ENCODE measurements around the gene TTLL12. TPM values are rescaled to one million over a fixed set of nuclear protein-coding genes. Genes with fewer than 3 reads are reported as not detected.

TTLL12 gene
- total RNA-seq, 4 donors from 2014 or later, result 65.9 to 85.5 (median 72.8) TPM

DNA sequence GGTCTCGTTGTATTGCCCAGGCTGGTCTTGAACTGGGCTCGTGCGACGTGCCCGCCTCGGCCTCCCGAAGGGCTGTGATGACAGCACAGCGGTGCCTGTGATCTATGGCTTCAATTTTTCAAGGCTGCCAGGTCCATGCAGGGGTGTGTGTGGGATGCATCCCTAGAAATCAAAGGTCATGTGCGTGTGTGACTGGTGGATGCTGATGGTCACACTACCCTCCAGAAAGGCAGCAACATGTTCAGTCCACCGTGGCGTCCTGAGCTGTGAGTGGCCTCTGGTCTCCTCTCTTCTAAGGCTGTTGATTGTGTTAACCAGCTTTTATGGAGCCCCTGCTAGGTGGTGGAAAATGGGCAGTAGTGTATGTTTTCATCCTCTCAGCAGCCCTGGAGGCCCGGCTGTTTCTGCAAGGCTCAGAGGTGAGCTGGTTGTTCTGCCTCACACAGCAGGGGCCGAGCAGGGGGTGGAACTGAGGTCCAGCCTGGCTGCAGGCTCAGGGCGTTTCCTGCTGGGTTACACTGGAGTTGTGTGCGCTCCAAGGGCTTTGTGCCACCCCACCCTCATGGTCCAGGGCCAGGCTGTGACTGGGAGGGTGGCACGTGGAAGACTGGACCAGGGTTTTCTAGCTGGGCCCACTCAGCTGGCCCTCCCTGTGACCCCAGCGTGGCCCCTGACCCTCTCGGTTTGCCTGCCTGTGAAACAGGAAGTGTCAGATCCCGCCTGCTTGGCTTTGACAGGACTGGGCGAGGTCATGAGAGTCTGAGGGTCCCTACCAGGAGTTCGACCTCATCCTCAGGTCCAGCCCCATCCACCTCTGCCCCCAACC lies 68.7 kb downstream of the TTLL12 start:
- intact Hi-C loops (cut with DNase I; ENCODE audit: low total_unique reads), result no loop called here
- DNase-seq (ENCODE audit: low spot score in 2 of 2), result no peak
- TF ChIP-seq POLR2A (IDR thresholded peaks at IDR 0.05), result no peak
- TF ChIP-seq, protein P1, sequence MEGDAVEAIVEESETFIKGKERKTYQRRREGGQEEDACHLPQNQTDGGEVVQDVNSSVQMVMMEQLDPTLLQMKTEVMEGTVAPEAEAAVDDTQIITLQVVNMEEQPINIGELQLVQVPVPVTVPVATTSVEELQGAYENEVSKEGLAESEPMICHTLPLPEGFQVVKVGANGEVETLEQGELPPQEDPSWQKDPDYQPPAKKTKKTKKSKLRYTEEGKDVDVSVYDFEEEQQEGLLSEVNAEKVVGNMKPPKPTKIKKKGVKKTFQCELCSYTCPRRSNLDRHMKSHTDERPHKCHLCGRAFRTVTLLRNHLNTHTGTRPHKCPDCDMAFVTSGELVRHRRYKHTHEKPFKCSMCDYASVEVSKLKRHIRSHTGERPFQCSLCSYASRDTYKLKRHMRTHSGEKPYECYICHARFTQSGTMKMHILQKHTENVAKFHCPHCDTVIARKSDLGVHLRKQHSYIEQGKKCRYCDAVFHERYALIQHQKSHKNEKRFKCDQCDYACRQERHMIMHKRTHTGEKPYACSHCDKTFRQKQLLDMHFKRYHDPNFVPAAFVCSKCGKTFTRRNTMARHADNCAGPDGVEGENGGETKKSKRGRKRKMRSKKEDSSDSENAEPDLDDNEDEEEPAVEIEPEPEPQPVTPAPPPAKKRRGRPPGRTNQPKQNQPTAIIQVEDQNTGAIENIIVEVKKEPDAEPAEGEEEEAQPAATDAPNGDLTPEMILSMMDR (IDR thresholded peaks at IDR 0.05), result no peak
- 74 to 76% methylated on average over 21 of the region's 21 CpGs for WGBS, 2 donors
- H3K4me3 ChIP-seq (ENCODE audit: low read depth, poor library complexity, severe bottlenecking), result no peak overlapping the region

DNA sequence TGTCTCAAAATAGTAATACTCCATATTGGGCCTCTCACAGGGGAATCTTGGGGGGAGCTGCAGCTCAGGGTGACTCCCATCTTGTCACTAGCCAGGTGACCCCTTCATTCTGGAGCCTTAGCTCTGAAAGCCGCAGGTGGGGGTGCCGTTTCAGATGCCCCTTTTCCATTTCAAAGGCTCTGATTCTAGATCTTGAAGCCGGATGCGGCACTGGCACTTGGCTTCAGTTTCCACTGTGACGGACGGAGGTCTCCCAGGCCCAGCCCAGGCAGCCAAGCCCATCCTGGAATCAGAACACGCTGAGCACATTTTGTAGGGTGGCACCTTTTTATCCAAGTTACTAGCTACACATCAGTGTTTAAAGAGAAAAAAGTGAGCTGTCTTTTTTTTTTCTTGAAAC lies 70.0 kb downstream of the TTLL12 start:
- no peak for DNase-seq (ENCODE audit: low spot score in 2 of 2)
- WGBS, 2 donors, result 90 to 91% methylated on average over 7 of the region's 7 CpGs
- TF ChIP-seq POLR2A (IDR thresholded peaks at IDR 0.05), result no peak
- TF ChIP-seq, protein P1 (IDR thresholded peaks at IDR 0.05), result no peak
- no peak overlapping the region for H3K4me3 ChIP-seq (ENCODE audit: low read depth, poor library complexity, severe bottlenecking)
- intact Hi-C loops (cut with DNase I; ENCODE audit: low total_unique reads), result no loop called here

Other genes starting within 250 kb of the TTLL12 start
- gene PACSIN2, start 172.0 kb downstream of the TTLL12 start, total RNA-seq, result 10 to 100 TPM; 46.3 to 88.8 (median 58.2) TPM
- gene TTLL1, start 97.7 kb downstream of the TTLL12 start, total RNA-seq, result 1 to 10 TPM; 1.9 to 7.9 (median 5.4) TPM
- gene BIK, start 76.4 kb downstream of the TTLL12 start, total RNA-seq, result 10 to 100 TPM in 1 of 4 donors, 1 to 10 TPM in 3; 2.6 to 12.6 (median 9.5) TPM
- 10 to 100 TPM; 21.5 to 28.1 (median 25.5) TPM for gene MCAT, start 43.7 kb downstream of the TTLL12 start, total RNA-seq
- 100 to 1,000 TPM; 695 to 923 (median 775) TPM for gene TSPO, start 35.6 kb downstream of the TTLL12 start, total RNA-seq
- gene SCUBE1, start 156.2 kb upstream of the TTLL12 start, total RNA-seq, result 1 to 10 TPM in 1 of 4 donors, under 1 TPM in 3; 0.20 to 1.1 (median 0.28) TPM
- gene MPPED1, start 224.9 kb upstream of the TTLL12 start, total RNA-seq, result 1 to 10 TPM in 1 of 4 donors, under 1 TPM in 2, not detected in 1; 0.29 to 6.8 (median 0.80) TPM

Measured in lower leg skin (tissue), 4 donors.